GM21526 (cell line): ENCODE data around the gene TBC1D24.
A peak's percentile ranks its signal among the peaks of the same experiment; 100 is the strongest.
"Not testable (repeated sequence)": the region's sequence is repeated elsewhere in the genome, so short reads cannot be mapped to it uniquely, and the experiment has no call there.

Experiments used
- ATAC-seq: cut with Tn5 transposase; IDR thresholded peaks from one replicate; pipeline ENCODE4 v1.9.1; 2021; ENCODE audit warnings: moderate library complexity; ENCODE audit not compliant: unreplicated experiment, low FRiP score

Gene TBC1D24

GRCh38 chr16:2529961-2530628, 55.2 kb downstream of the TBC1D24 start:
- no peak for ATAC-seq

- no peak for ATAC-seq
Observed at GRCh38 chr16:2530629-2531318, 55.8 kb downstream of the TBC1D24 start.

- no peak for ATAC-seq
Observed at GRCh38 chr16:2531371-2531695, 56.4 kb downstream of the TBC1D24 start, which contains the start of gene CEMP1. TSS of gene CEMP1 (minus strand) at chr16:2531408. CDS start at chr16:2531073, 335 bp downstream.

GRCh38 chr16:2531696-2532493, 57.0 kb downstream of the TBC1D24 start:
- peak; percentile 69 for ATAC-seq

- no peak for ATAC-seq
Observed at GRCh38 chr16:2532494-2533141, 57.7 kb downstream of the TBC1D24 start.

- ATAC-seq = not testable (repeated sequence)
Observed at GRCh38 chr16:2533142-2533755, 58.3 kb downstream of the TBC1D24 start.

- no peak for ATAC-seq
Observed at GRCh38 chr16:2533912-2534311, 59.0 kb downstream of the TBC1D24 start.

- not testable (repeated sequence) for ATAC-seq
Observed at GRCh38 chr16:2534335-2534734, 59.4 kb downstream of the TBC1D24 start.

GRCh38 chr16:2535625-2536013, 60.7 kb downstream of the TBC1D24 start:
- ATAC-seq = no peak

GRCh38 chr16:2537451-2538379, 62.8 kb downstream of the TBC1D24 start, which contains the start of gene PDPK1:
TSS of gene PDPK1 (plus strand) at chr16:2538021. CDS start at chr16:2538113, 92 bp downstream.
- ATAC-seq = peak; percentile 62

- ATAC-seq = not testable (repeated sequence)
Observed at GRCh38 chr16:2539192-2539844, 64.4 kb downstream of the TBC1D24 start.

GRCh38 chr16:2539845-2540458, 65.0 kb downstream of the TBC1D24 start:
- not testable (repeated sequence) for ATAC-seq

- ATAC-seq = not testable (repeated sequence)
Observed at GRCh38 chr16:2540912-2541311, 66.0 kb downstream of the TBC1D24 start.

- not testable (repeated sequence) for ATAC-seq
Observed at GRCh38 chr16:2541409-2541808, 66.5 kb downstream of the TBC1D24 start.

GRCh38 chr16:2543771-2544170, 68.8 kb downstream of the TBC1D24 start:
- ATAC-seq = not testable (repeated sequence)

GRCh38 chr16:2550283-2550878, 75.5 kb downstream of the TBC1D24 start:
- ATAC-seq = not testable (repeated sequence)

- ATAC-seq = not testable (repeated sequence)
Observed at GRCh38 chr16:2551420-2551889, 76.5 kb downstream of the TBC1D24 start.
